Measurements from ENCODE around the gene ADRA1B.

ADRA1B gene

DNA sequence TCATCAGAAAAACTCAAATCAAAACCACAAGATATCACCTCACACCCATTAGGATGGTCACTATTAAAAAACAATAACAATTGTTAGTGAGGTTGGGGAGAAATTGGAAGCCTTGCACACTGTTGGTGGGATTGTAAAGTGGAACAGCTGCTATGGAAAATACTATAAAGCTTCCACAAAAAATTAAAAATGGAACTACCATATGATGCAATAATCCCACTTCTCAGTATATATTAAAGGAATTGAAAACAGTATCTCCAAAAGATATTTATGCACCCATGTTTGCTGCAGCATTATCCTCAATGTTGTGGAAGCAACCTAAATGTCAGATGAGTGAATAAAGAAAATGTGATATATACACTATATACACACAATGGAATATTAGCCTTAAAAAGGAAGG is 14.5 kb upstream of the ADRA1B start:
- no peak for DNase-seq (ENCODE audit: low read depth in 2 of 2)

DNA sequence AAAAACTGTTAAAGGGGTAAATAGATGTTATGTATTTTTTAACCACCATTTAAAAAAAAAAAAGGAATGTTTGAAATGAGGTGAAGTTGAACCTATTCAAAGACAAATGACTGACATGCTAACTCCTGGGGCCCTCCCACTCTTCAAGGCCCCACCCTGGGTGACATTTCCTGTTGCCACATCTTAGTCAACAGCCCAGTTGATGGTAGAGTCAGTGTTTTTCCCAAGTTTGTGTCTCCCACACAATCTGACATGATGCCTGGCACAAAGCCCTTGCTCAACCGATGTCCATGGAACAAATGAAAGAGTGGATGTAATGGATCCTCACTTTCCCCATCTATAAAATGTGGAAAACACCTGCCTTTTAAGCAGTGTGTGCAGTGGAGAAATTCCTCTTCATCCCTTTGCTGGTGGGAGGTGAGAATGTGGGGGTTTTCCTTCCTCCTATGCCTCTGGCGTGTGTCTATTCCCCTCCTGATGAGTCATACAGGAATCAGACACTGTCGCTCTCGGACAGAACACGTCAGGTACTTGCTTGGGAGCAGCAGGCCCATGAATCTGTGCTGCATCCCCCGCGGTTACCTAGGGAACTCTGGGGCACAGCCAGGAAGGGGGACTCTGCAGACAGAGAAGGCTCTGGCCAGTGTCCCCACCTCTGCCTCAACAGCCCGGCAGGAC is 13.7 kb upstream of the ADRA1B start:
- DNase-seq (ENCODE audit: low read depth in 2 of 2) = no peak

GRCh38 chr5:159903131-159903530 is 13.2 kb upstream of the ADRA1B start:
- DNase-seq (ENCODE audit: low read depth in 2 of 2) = no peak

DNA sequence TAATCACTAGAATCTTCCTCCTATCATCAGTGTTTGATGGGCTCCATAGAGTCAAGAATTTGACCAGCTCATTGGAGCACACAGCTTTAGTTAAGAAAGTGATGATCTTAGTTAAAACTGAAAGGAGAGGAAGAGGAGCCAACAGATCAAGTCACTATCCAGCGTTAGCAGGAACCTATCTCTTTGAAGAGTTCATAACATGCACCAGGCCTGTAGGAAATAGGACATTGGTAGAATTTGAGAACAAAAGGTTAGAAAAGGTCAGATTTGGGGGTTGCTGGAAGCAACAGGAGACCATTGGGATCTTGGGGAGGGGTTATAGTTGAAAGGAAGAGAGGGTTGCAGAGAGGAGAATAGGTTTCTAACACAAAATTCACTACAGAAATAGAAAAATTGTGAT is 11.4 kb upstream of the ADRA1B start:
- no peak for DNase-seq (ENCODE audit: low read depth in 2 of 2)

- DNase-seq (ENCODE audit: low read depth in 2 of 2) = no peak
Observed at GRCh38 chr5:159905496-159905895, 10.8 kb upstream of the ADRA1B start.

DNA sequence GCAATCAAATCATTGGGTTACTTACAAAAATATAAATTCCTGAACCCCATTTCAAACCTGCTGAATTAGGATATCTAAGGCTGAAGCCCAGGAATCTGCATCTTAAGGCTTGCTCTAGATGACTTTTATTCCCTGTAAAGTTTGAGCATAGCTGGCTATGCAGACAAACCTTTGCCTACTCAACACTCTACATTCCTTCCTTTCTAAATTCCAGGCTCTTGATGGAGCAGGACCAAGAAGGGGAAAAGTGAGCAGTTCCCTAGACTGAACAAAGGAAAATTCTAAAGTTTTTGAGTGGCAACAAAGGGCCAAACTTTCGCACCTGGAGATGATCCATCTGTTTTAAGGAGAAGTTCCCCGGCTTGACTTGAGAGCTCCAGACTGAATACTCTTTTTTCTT is 9.8 kb upstream of the ADRA1B start:
- DNase-seq (ENCODE audit: low read depth in 2 of 2) = no peak

DNA sequence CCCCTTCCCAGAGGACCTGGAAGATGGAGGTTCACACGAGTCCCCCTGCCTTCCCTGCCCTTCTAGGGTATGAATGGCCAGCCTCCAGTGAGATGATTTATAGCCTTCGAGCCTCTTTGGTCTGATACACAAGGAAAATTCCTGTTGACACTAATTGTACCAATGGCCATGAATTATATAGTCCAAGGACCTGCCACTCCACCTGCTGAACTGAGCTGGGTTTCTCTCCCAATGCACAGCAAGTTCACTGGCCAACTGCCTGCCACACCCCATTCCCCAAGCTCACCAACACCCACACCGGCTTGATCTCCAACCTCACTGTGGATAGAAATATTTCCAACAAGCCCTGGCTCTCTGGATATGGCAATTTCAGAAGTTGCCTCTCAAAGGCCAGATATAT is 9.3 kb upstream of the ADRA1B start:
- no peak for DNase-seq (ENCODE audit: low read depth in 2 of 2)

GRCh38 chr5:159907689-159908590 is 8.3 kb upstream of the ADRA1B start:
- DNase-seq (ENCODE audit: low read depth in 2 of 2) = no peak

DNA sequence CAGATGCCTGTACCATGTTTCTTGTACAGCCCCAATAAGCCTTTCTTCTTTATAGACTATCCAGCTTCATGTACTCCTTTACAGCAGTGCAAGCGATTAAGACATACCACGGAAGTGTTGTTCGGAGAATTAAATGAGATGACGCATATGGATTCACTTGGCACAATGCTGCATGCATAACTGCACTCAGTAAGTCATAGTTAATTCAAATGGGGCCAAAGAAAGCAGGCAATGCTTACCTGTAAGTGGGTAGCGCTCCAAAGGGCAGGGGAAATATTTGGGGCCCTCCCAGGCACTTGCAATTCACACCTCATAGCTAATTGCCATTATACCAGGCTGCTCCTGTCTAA is 7.7 kb upstream of the ADRA1B start:
- DNase-seq (ENCODE audit: low read depth in 2 of 2) = no peak

GRCh38 chr5:159909126-159909525 is 7.2 kb upstream of the ADRA1B start:
- DNase-seq (ENCODE audit: low read depth in 2 of 2) = no peak

- DNase-seq (ENCODE audit: low read depth in 2 of 2) = no peak
Observed at GRCh38 chr5:159910207-159910842, 6.0 kb upstream of the ADRA1B start.

DNA sequence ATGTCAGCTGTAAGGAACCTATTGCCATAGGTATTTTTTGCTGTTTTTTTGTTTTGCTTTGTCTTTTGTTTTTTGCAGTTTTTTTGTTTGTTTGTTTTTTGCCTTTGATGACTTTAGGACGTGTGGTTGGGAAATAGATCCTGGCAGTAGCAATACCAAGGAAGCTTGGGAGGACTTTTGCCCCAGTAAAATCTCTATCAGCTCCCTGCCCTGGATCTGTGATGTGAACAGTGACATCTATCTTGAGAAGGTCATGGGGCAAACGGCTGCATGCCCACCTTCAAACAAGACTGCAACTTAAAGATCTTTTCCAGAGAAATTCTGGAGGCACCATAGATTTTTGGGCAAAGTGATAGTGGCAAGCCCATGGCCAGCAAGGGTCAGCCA is 5.4 kb upstream of the ADRA1B start:
- DNase-seq (ENCODE audit: low read depth in 2 of 2) = no peak

DNA sequence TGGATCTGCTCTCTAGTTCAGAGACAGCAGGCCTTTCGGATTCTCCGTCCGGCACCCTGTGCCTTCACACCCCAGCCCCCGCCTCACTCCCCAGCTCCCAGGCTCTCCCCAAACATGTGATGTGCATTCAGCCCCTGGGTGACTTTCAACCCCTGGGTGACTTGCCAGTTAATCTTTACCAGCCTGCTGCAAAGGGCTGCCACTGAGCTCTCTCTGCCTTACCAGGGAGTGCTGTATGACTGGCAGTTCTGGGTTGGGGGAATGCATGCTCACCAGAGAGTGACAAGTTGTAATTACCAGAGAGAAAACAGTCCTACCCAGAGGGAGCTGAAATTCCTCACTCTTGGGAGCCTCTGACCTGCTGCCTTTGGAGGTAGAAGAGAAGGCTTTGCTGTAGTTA is 4.9 kb upstream of the ADRA1B start:
- no peak for DNase-seq (ENCODE audit: low read depth in 2 of 2)

DNA sequence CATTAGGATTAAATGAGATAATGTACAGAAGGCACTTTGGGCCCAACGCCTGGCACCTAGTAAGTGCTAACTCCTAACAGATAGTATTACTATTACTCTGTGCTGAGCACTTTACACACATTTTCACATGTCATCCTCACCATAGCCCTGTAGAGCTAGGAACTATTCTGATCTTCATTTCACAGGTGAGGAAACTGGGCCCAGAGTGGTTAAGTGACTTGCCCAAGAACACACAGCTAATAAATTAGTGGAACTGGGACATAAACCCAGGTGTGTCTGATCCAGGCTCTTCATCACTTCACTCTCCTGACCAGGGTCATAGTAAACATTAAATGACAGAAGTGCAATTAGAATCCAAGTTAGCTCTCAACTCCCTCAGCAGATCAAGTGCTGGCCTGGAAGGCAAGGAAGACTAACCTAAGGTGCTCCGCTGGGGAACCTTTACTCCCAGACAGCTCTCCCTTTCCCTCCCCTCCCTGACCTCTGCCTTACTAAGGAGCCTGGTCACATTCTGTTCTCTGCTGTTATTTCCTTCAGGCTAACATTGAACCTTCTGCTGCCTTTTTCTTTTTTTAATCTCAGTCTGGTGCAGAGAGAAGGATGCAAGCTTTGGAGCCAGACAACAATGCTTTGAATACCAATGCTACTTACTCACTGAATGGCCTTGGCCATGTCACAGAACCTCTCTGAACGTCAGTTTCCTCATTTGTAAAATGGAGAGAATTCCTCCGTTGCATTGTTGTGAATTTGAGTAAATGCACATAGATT is 4.1 kb upstream of the ADRA1B start:
- DNase-seq (ENCODE audit: low read depth in 2 of 2) = no peak

- no peak for DNase-seq (ENCODE audit: low read depth in 2 of 2)
Observed at GRCh38 chr5:159913048-159913447, 3.2 kb upstream of the ADRA1B start.

DNA sequence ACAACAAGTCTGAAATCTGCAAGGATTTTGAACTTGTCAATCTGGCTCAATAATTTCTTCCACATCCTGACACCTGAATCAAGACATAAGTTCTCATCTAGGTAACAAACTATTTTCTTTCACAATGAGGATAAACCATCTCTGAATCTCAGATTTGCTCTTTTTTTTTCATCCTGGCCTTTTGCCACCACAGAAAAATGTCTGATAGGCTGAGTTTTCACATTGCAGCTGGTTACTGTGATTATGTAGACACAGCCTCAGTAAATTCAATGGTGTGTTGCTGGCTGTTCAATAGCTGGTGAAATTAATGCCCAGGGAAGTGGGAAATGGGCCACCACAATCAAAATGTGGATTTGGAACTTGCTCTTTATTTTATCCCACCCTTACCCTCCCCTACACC is 2.8 kb upstream of the ADRA1B start:
- no peak for DNase-seq (ENCODE audit: low read depth in 2 of 2)

DNA sequence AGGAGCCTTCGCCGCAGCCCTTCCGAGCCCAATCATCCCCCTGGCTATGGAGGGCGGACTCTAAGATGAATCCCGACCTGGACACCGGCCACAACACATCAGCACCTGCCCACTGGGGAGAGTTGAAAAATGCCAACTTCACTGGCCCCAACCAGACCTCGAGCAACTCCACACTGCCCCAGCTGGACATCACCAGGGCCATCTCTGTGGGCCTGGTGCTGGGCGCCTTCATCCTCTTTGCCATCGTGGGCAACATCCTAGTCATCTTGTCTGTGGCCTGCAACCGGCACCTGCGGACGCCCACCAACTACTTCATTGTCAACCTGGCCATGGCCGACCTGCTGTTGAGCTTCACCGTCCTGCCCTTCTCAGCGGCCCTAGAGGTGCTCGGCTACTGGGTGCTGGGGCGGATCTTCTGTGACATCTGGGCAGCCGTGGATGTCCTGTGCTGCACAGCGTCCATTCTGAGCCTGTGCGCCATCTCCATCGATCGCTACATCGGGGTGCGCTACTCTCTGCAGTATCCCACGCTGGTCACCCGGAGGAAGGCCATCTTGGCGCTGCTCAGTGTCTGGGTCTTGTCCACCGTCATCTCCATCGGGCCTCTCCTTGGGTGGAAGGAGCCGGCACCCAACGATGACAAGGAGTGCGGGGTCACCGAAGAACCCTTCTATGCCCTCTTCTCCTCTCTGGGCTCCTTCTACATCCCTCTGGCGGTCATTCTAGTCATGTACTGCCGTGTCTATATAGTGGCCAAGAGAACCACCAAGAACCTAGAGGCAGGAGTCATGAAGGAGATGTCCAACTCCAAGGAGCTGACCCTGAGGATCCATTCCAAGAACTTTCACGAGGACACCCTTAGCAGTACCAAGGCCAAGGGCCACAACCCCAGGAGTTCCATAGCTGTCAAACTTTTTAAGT is 819 bp downstream of the ADRA1B start:
- no peak for DNase-seq (ENCODE audit: low read depth in 2 of 2)

DNA sequence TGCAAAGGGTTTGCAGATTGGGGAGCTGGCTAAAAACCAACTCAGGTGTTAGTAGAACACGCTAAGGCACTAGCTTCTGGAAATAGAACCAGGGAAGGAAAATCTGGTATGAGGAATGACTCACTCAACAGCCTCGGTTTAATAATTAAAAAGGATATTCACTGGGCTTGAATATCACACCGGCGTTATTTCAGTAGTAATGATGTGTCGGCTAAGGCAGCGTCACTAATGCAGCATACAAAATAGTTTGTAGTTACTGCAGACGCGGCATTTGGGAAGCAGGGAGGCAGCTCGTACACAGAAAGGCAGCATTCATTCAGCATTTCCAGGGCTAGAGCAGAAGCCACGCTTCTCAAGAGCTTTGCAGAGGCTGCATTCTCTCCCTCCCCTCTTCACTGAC is 1.7 kb downstream of the ADRA1B start:
- no peak for DNase-seq (ENCODE audit: low read depth in 2 of 2)

GRCh38 chr5:159921721-159922120 is 5.4 kb downstream of the ADRA1B start:
- no peak for DNase-seq (ENCODE audit: low read depth in 2 of 2)

- no peak for DNase-seq (ENCODE audit: low read depth in 2 of 2)
Observed at GRCh38 chr5:159923008-159923407, 6.7 kb downstream of the ADRA1B start.

Measured in stimulated activated CD8-positive, alpha-beta memory T cell treated with anti-CD3 and anti-CD28 coated beads, Interleukin-7, amount 100 ng/mL, for 4 hours (primary cell).